H1 (cell line): Measurements from ENCODE around the gene FAM25A. TPM values are rescaled to one million over a fixed set of nuclear protein-coding genes. Genes with fewer than 3 reads are reported as not detected.

Experiments used
- CTCF ChIA-PET: fragments of 300-600 bp; sonication (Branson Sonifier 250); formaldehyde crosslinking; loops from one replicate; lab custom pipeline; 2021; ENCODE audit not compliant: partially characterized antibody; lab: Charles Lee
- POLR2A ChIA-PET: fragments of 300-600 bp; sonication (Branson Sonifier 250); formaldehyde crosslinking; loops from one replicate; lab custom pipeline; 2021; ENCODE audit warnings: inconsistent platforms; ENCODE audit not compliant: partially characterized antibody; lab: Charles Lee
- DNase-seq, 2 experiments: peaks; one replicate each; pipeline versions ENCODE4 v3.0.0 to v3.0.0-alpha.2; 2010 to 2022; ENCODE audit warnings: low spot score in 2 of 2, low read depth in 1 of 2, mixed read lengths in 1 of 2
- FAIRE-seq: peaks from 2 replicates; lab custom pipeline; 2011; peaks lifted over from hg19 to GRCh38; lab: Jason Lieb, UNC
- H2AFZ ChIP-seq: 2 replicates; pipeline ENCODE4 v1.8.1; 2012; ENCODE audit warnings: low read length, inconsistent platforms
- H2AK5ac ChIP-seq: 2 replicates; pipeline ENCODE4 v1.6.1; 2013; ENCODE audit warnings: low read depth, low read length
- H2BK120ac ChIP-seq: replicated peaks from 2 replicates; pipeline ENCODE3; 2013; ENCODE audit warnings: low read depth, low read length, inconsistent platforms
- H2BK12ac ChIP-seq: 2 replicates; pipeline ENCODE4 v1.6.1; 2013; ENCODE audit warnings: low read depth, low read length
- H2BK15ac ChIP-seq: 2 replicates; pipeline ENCODE4 v1.6.1; 2013; ENCODE audit warnings: low read length
- H2BK20ac ChIP-seq: 2 replicates; pipeline ENCODE4 v1.6.1; 2013; ENCODE audit warnings: low read length
- H2BK5ac ChIP-seq: 2 replicates; pipeline ENCODE4 v1.6.1; 2013; ENCODE audit warnings: low read depth, low read length
- H3K14ac ChIP-seq: 2 replicates; pipeline ENCODE4 v1.6.1; 2013; ENCODE audit warnings: inconsistent platforms; ENCODE audit not compliant: insufficient read length
- H3K18ac ChIP-seq: 2 replicates; pipeline ENCODE4 v1.6.1; 2013; ENCODE audit warnings: low read length; ENCODE audit errors: extremely low read depth
- H3K23ac ChIP-seq: 2 replicates; pipeline ENCODE4 v1.6.1; 2013; ENCODE audit warnings: inconsistent platforms; ENCODE audit not compliant: insufficient read length
- H3K23me2 ChIP-seq: 2 replicates; pipeline ENCODE4 v1.6.1; 2013; ENCODE audit warnings: low read depth, low read length
- H3K27ac ChIP-seq: 2 replicates; pipeline ENCODE4 v1.6.1; 2011; ENCODE audit warnings: low read depth, low read length, inconsistent platforms
- H3K27me3 ChIP-seq, 4 experiments: replicated peaks in 1 of 4; 1 replicate in 1 of 4; 2 replicates in 3 of 4; pipeline versions ENCODE4 v1.6.1 to v1.8.1; 2011 to 2013; ENCODE audit warnings: low read length in 3 of 4, mild to moderate bottlenecking in 3 of 4, inconsistent platforms in 2 of 4, mixed read lengths in 2 of 4, moderate library complexity in 1 of 4; ENCODE audit not compliant: control insufficient read depth in 3 of 4, insufficient read depth in 3 of 4; ENCODE audit errors: extremely low read depth in 1 of 4
- H3K36me3 ChIP-seq, 4 experiments: 2 replicates each; pipeline versions ENCODE4 v1.6.1 to v1.8.1; 2011 to 2013; ENCODE audit warnings: mild to moderate bottlenecking in 4 of 4, low read length in 3 of 4, moderate library complexity in 2 of 4, control low read depth in 1 of 4, inconsistent platforms in 1 of 4; ENCODE audit not compliant: insufficient read depth in 4 of 4, control insufficient read depth in 2 of 4
- H3K4ac ChIP-seq: replicated peaks from 2 replicates; pipeline ENCODE3; 2013; ENCODE audit warnings: low read length, low read depth, mixed read lengths, inconsistent platforms; ENCODE audit not compliant: insufficient read length
- H3K4me1 ChIP-seq, 4 experiments: replicated peaks in 1 of 4; 1 replicate in 1 of 4; 2 replicates in 3 of 4; pipeline versions ENCODE4 v1.6.1 to v1.8.1; 2011 to 2013; ENCODE audit warnings: low read length in 3 of 4, inconsistent platforms in 2 of 4, mixed read lengths in 1 of 4; ENCODE audit not compliant: insufficient read depth in 4 of 4, control insufficient read depth in 3 of 4
- H3K4me2 ChIP-seq, 2 experiments: 2 replicates each; pipeline versions ENCODE4 v1.6.1 to v1.8.1; 2011 to 2013; ENCODE audit warnings: low read depth in 2 of 2, low read length in 2 of 2, control low read depth in 1 of 2, inconsistent platforms in 1 of 2, mild to moderate bottlenecking in 1 of 2; ENCODE audit not compliant: insufficient read depth in 1 of 2
- H3K4me3 ChIP-seq, 4 experiments: fragments of 200-600, 300-600 bp in 1 of 4; sonication (generic), shearing (Covaris generic), sonication (Bioruptor Twin) in 1 of 4; 2 replicates each; pipeline versions ENCODE4 v1.5.1 to v1.8.1; 2011 to 2016; ENCODE audit warnings: low read length in 4 of 4, low read depth in 3 of 4, control low read depth in 2 of 4, inconsistent platforms in 2 of 4, mild to moderate bottlenecking in 2 of 4, mixed read lengths in 1 of 4, moderate library complexity in 1 of 4; ENCODE audit not compliant: insufficient read depth in 2 of 4; ENCODE audit errors: extremely low read depth in 1 of 4
- H3K56ac ChIP-seq: replicated peaks from 2 replicates; pipeline ENCODE3; 2013; ENCODE audit warnings: low read depth, mild to moderate bottlenecking, mixed read lengths, low read length, inconsistent platforms; ENCODE audit not compliant: insufficient read length
- H3K79me1 ChIP-seq: 2 replicates; pipeline ENCODE4 v1.6.1; 2013; ENCODE audit warnings: low read depth, low read length, control low read depth
- H3K79me2 ChIP-seq, 2 experiments: 2 replicates each; pipeline versions ENCODE4 v1.6.1 to v1.8.1; 2012 to 2013; ENCODE audit warnings: low read length in 2 of 2, mild to moderate bottlenecking in 2 of 2, inconsistent platforms in 1 of 2; ENCODE audit not compliant: insufficient read depth in 2 of 2, control insufficient read depth in 1 of 2
- H3K9ac ChIP-seq, 4 experiments: replicated peaks in 1 of 4; 1 replicate in 1 of 4; 2 replicates in 3 of 4; pipeline versions ENCODE4 v1.6.1 to v1.8.1; 2011 to 2013; ENCODE audit warnings: low read depth in 3 of 4, low read length in 3 of 4, control low read depth in 2 of 4, mild to moderate bottlenecking in 2 of 4, moderate library complexity in 2 of 4, inconsistent platforms in 1 of 4; ENCODE audit errors: extremely low read depth in 1 of 4
- H3K9me3 ChIP-seq, 2 experiments: 2 replicates each; pipeline versions ENCODE4 v1.6.1 to v1.8.1; 2012 to 2013; ENCODE audit warnings: mild to moderate bottlenecking in 2 of 2, moderate library complexity in 2 of 2, control low read depth in 1 of 2, inconsistent platforms in 1 of 2, low read depth in 1 of 2, low read length in 1 of 2, mixed read lengths in 1 of 2; ENCODE audit not compliant: insufficient read depth in 2 of 2
- H4K20me1 ChIP-seq, 2 experiments: replicated peaks in 1 of 2; 2 replicates each; pipeline versions ENCODE3 to v1.8.1; 2011 to 2013; ENCODE audit warnings: inconsistent platforms in 2 of 2, low read length in 2 of 2, mild to moderate bottlenecking in 1 of 2; ENCODE audit not compliant: insufficient read depth in 2 of 2, control insufficient read depth in 1 of 2
- H4K5ac ChIP-seq: 2 replicates; pipeline ENCODE4 v1.6.1; 2013; ENCODE audit warnings: low read length, low read depth, mixed read lengths, inconsistent platforms; ENCODE audit not compliant: insufficient read length
- H4K8ac ChIP-seq: 2 replicates; pipeline ENCODE4 v1.8.0; 2013; ENCODE audit warnings: mild to moderate bottlenecking, moderate library complexity, low read length, inconsistent platforms; ENCODE audit not compliant: insufficient read depth; ENCODE audit errors: extremely low read depth
- H4K91ac ChIP-seq: replicated peaks from 2 replicates; pipeline ENCODE3; 2013; ENCODE audit warnings: low read length, mixed read lengths, inconsistent platforms; ENCODE audit not compliant: insufficient read length
- ATF3 ChIP-seq: IDR thresholded peaks from 2 replicates; pipeline ENCODE4 v1.6.1; 2011; ENCODE audit warnings: low read depth, mild to moderate bottlenecking, low read length; ENCODE audit not compliant: insufficient read depth
- CEBPB ChIP-seq: IDR thresholded peaks from 2 replicates; pipeline ENCODE4 v1.6.1; 2012; ENCODE audit warnings: low read depth, low read length
- CHD2 ChIP-seq: IDR thresholded peaks from 2 replicates; pipeline ENCODE4 v1.6.1; 2012; ENCODE audit warnings: low read length, improper control_type of control experiment
- HDAC2 ChIP-seq, 2 experiments: fragments of 300-600 bp in 1 of 2; sonication (generic) in 1 of 2; IDR thresholded peaks; 2 replicates each; pipeline ENCODE4 v1.6.1; 2011 to 2012; ENCODE audit warnings: low read depth in 2 of 2, low read length in 2 of 2, mild to moderate bottlenecking in 2 of 2, moderate library complexity in 2 of 2, borderline replicate concordance in 1 of 2, inconsistent platforms in 1 of 2
- MAX ChIP-seq: IDR thresholded peaks from 2 replicates; pipeline ENCODE4 v1.6.1; 2012; ENCODE audit warnings: inconsistent platforms
- POLR2AphosphoS5 ChIP-seq: IDR thresholded peaks from 2 replicates; pipeline ENCODE4 v1.6.1; 2011; ENCODE audit warnings: low read depth, low read length
- RAD21 ChIP-seq, 2 experiments: IDR thresholded peaks in 1 of 2; conservative IDR thresholded peaks in 1 of 2; 2 replicates each; pipeline ENCODE4 v1.6.1; 2011; ENCODE audit warnings: low read depth in 2 of 2, low read length in 2 of 2, improper control_type of control experiment in 1 of 2, inconsistent platforms in 1 of 2, mild to moderate bottlenecking in 1 of 2, moderate library complexity in 1 of 2
- RNF2 ChIP-seq: fragments of 200-900, 300-1000 bp; sonication (generic); IDR thresholded peaks from 2 replicates; pipeline ENCODE4 v1.7.1; 2016; ENCODE audit warnings: borderline replicate concordance, low read depth, mild to moderate bottlenecking, antibody characterized with exemption, low read length; ENCODE audit not compliant: poor library complexity, severe bottlenecking; ENCODE audit errors: missing control alignments
- SIX5 ChIP-seq: IDR thresholded peaks from 2 replicates; pipeline ENCODE4 v1.6.1; 2011; ENCODE audit warnings: mild to moderate bottlenecking, low read depth, low read length
- SP4 ChIP-seq: IDR thresholded peaks from 2 replicates; pipeline ENCODE4 v1.6.1; 2012; ENCODE audit warnings: low read length, inconsistent platforms
- TBP ChIP-seq: IDR thresholded peaks from 2 replicates; pipeline ENCODE4 v1.6.1; 2011; ENCODE audit warnings: low read depth, low read length, improper control_type of control experiment
- WGBS, 2 experiments: shearing (Covaris generic) in 1 of 2; methylation state at CpG; one replicate each; pipeline versions ENCODE4 v1.1.6 to v1.1.7; 2013 to 2015; ENCODE audit warnings: low lambda C conversion rate in 2 of 2, mixed read lengths in 2 of 2, inconsistent platforms in 1 of 2, low coverage in 1 of 2, missing lambda C conversion rate in 1 of 2; ENCODE audit not compliant: insufficient replicate concordance in 2 of 2, insufficient coverage in 1 of 2, insufficient read length in 1 of 2; ENCODE audit errors: extremely low coverage in 1 of 2, missing lambda C conversion rate in 1 of 2; 5-methylcytosine and 5-hydroxymethylcytosine counted together
- polyA plus RNA-seq, 7 experiments: library from polyadenylated mRNA; depleted of rRNA in 3 of 7; stranded (reverse) in 5 of 7; unstranded in 2 of 7; fragments of >200 nt in 5 of 7; fragments of 200-250 nt in 2 of 7; gene quantifications; 1 replicate in 5 of 7; 2 replicates in 1 of 7; 4 replicates in 1 of 7; pipeline versions ENCODE4 v1.2.1 to v1.2.3, GENCODE V29; 2011 to 2013; ENCODE audit warnings: missing spikeins in 2 of 7, mixed read lengths in 2 of 7
- total RNA-seq: library from RNA; stranded (reverse); fragmentation: NEBNext Ultra II Directional; extraction: Animal tissue kit (Norgen Biotek cat#: 25700); gene quantifications from 2 replicates; pipeline ENCODE4 v1.2.1, GENCODE V29; 2021

Gene FAM25A
- total and polyA plus RNA-seq, 2 of the 8 experiments (the other 6 are each of a cell fraction or from before 2014, with no cell fraction given), result not detected

- POLR2A ChIA-PET, result interaction anchor here (0.6 to 1.5 kb wide), 2 partner anchors 20 to 88 kb away, joined by 3 read pairs; no protein-coding TSS in a partner anchor
- FAIRE-seq, result no peak
Measured at GRCh38 chr10:87072449-87072848, 52.4 kb downstream of the FAM25A start.

More at GRCh38 chr10:87072449-87072848, 52.4 kb downstream of the FAM25A start:
- Histone ChIP-seq H3K27ac (no peak overlapping the region), H3K27me3 (no peaks in the 10 kb centered on the region), H3K4me3 (no peak overlapping the region), H2BK15ac (no peak overlapping the region), H3K79me2 (0 out of 4 replicates have a peak, but pooled peaks cover 0 to 1% of the 10 kb centered on the region in 2 experiments), H2AFZ (no peak overlapping the region), H3K9me3 (no peaks in the 10 kb centered on the region), H4K8ac (no peak overlapping the region), H3K9ac (no peak overlapping the region), H3K23me2 (no peaks in the 10 kb centered on the region), H2AK5ac (no peak overlapping the region), H3K18ac (no peak overlapping the region), H3K23ac (no peak overlapping the region), H3K79me1 (no peaks in the 10 kb centered on the region), H2BK120ac (no peak overlapping the region), H2BK5ac (no peak overlapping the region), H2BK12ac (no peak overlapping the region), H3K36me3 (peaks cover 0 to 22% (median 4%) of the 10 kb centered on the region in 4 experiments; a peak in 5 of 8 replicates), H3K56ac (no peak overlapping the region), H4K20me1 (peaks cover 0 to 1% of the 10 kb centered on the region in 2 experiments), H3K4ac (no peak overlapping the region), H4K5ac (no peak overlapping the region), H4K91ac (no peak overlapping the region), H3K4me2 (no peak overlapping the region), H3K14ac (no peak overlapping the region), H3K4me1 (no peaks in the 10 kb centered on the region), H2BK20ac (no peak overlapping the region)
- CTCF ChIA-PET, result interaction anchor here (0.6 to 1.2 kb wide), 2 partner anchors 21 to 99 kb away, joined by 3 to 4 read pairs; no protein-coding TSS in a partner anchor
- TF ChIP-seq RNF2 (no peak), RAD21 (IDR thresholded peaks at IDR 0.05 in 1 of 2, conservative IDR thresholded peaks at IDR 0.05 in 1 of 2; ENCODE audit: low read depth in 2 of 2, low read length in 2 of 2) (no peak), CEBPB (no peak), CHD2 (no peak), ATF3 (no peak), TBP (no peak), SIX5 (no peak), SP4 (no peak), MAX (no peak), POLR2AphosphoS5 (no peak), HDAC2 (IDR thresholded peaks at IDR 0.05; ENCODE audit: borderline replicate concordance in 1 of 2, low read depth in 2 of 2, low read length in 2 of 2) (no peak)
- 91% methylated on average over 2 of the region's 2 CpGs; no CpG with 5 or more reads in 1 of the 2 experiments for WGBS, 2 experiments
- DNase-seq, result no peak
